ENCODE data around the gene NHS.

NHS gene

DNA sequence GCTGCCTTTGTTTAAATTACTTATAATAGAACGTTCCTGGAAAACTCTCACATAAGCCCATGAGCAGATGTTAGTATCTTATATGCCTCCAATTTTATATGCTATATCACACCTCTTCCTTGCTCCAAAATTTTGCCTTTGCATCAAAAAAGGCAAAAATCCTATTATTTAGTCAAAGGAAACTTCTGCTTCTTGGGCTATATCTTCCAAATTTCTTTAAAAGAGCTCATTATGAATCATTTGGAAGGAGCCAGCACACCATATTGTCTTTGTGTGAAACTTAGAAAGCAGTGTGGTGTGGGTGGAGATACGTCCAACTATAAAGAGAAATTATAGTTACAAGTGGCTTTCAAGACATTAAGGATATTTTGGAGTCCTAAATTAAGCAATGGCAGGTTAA is 35.7 kb downstream of the NHS start:
- in situ Hi-C loops (cut with MboI; ENCODE audit: low sequenced_read_pairs, unreplicated experiment), result no loop called here
- TF ChIP-seq, protein P1, sequence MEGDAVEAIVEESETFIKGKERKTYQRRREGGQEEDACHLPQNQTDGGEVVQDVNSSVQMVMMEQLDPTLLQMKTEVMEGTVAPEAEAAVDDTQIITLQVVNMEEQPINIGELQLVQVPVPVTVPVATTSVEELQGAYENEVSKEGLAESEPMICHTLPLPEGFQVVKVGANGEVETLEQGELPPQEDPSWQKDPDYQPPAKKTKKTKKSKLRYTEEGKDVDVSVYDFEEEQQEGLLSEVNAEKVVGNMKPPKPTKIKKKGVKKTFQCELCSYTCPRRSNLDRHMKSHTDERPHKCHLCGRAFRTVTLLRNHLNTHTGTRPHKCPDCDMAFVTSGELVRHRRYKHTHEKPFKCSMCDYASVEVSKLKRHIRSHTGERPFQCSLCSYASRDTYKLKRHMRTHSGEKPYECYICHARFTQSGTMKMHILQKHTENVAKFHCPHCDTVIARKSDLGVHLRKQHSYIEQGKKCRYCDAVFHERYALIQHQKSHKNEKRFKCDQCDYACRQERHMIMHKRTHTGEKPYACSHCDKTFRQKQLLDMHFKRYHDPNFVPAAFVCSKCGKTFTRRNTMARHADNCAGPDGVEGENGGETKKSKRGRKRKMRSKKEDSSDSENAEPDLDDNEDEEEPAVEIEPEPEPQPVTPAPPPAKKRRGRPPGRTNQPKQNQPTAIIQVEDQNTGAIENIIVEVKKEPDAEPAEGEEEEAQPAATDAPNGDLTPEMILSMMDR (IDR thresholded peaks at IDR 0.05; ENCODE audit: borderline replicate concordance, control extremely low read depth, extremely low read depth, insufficient read depth, missing control alignments), result no peak
- no peak for DNase-seq (ENCODE audit: low spot score)

DNA sequence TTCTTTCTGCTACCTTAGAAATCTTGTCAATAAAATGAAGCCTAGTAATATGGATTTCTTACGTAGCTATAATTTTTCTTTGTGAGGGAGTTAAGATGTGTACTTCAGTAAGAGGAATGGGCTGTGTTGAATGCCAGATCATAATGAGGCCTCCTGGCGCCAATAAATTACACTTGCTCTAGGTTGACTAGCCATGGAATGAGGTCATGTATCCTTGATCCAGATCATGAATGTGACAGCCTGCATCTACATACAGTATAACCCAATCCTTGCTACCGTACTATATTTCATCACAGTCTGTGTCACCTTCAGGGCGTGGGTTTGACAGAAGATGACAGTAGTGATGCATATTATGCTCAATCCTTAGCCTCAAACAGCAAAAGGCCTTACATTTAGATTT is 36.2 kb downstream of the NHS start:
- in situ Hi-C loops (cut with MboI; ENCODE audit: low sequenced_read_pairs, unreplicated experiment), result no loop called here
- TF ChIP-seq, protein P1 (IDR thresholded peaks at IDR 0.05; ENCODE audit: borderline replicate concordance, control extremely low read depth, extremely low read depth, insufficient read depth, missing control alignments), result no peak
- DNase-seq (ENCODE audit: low spot score), result no peak

DNA sequence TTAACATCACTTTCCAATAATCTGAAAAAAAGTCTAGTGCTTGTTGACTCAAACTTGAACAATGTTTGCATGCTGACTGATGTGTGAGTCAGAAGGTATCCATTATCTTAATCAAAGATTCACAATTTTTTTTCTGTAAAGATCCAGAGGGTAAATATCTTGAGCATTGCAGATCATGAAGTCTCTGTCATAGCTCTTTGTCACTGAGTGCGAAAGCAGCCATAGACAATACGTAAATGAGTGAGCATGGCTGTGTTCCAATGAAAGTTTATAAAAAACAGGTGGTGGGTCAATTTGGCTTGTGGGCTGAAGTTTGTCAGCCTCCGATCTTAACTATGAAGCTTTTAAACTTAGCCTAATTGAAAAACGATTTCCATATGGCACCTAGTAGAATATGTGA is 37.7 kb downstream of the NHS start:
- in situ Hi-C loops (cut with MboI; ENCODE audit: low sequenced_read_pairs, unreplicated experiment), result no loop called here

DNA sequence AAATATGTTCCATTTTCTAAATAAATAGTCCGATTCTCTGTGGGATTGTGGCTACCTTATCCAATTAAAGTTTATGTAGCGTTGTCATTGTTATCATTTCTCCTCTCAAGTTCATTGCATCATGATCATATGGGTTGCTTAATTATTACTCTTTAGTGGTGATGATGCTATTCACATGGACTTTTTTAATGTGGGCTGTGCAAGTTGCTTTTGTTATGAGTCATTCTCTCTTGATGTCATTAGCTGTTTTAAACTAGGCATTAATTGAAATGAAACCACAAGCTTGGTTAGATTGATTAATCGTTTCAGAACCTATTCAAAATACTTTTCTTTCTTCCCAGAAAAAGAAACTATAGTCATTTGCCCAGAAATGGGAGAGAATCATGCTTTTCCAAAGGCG is 38.2 kb downstream of the NHS start:
- no peak for DNase-seq (ENCODE audit: low spot score)
- in situ Hi-C loops (cut with MboI; ENCODE audit: low sequenced_read_pairs, unreplicated experiment), result no loop called here
- TF ChIP-seq, protein P1 (IDR thresholded peaks at IDR 0.05; ENCODE audit: borderline replicate concordance, control extremely low read depth, extremely low read depth, insufficient read depth, missing control alignments), result no peak

More for the DNA sequence above, 37.7 kb downstream of the NHS start:
- no peak for DNase-seq (ENCODE audit: low spot score)
- TF ChIP-seq, protein P1 (IDR thresholded peaks at IDR 0.05; ENCODE audit: borderline replicate concordance, control extremely low read depth, extremely low read depth, insufficient read depth, missing control alignments), result no peak

DNA sequence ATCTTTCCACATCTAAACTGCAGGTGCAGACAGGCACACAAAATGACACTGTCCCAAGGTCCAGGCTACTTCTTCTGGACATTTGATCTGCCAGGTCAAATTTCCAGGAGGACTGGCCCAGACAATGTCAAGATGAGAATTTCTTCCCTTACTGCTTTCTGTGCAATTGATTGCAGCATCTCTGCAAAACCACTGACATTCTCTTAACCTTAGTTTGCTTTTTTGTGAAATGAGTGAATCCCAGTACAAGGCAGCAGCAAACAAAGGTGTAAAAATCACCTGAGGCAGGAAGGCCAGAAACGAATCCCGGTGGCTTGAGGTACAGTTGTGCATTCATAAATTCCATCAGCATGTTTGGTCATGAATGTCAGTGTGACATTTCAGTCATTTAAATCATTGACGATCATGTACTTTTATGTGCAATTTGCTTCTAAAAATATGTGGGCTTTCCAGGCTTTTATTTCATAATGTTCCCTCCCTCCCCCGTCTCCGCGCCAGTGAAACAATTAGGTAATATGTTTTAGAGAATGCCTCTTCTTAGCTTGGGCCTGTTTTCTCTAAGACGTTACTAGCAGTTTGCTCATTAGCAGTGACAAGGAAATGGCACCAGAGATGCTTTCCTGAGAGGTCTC is 39.1 kb downstream of the NHS start:
- DNase-seq (ENCODE audit: low spot score), result no peak
- TF ChIP-seq, protein P1 (IDR thresholded peaks at IDR 0.05; ENCODE audit: borderline replicate concordance, control extremely low read depth, extremely low read depth, insufficient read depth, missing control alignments), result no peak
- in situ Hi-C loops (cut with MboI; ENCODE audit: low sequenced_read_pairs, unreplicated experiment), result no loop called here

DNA sequence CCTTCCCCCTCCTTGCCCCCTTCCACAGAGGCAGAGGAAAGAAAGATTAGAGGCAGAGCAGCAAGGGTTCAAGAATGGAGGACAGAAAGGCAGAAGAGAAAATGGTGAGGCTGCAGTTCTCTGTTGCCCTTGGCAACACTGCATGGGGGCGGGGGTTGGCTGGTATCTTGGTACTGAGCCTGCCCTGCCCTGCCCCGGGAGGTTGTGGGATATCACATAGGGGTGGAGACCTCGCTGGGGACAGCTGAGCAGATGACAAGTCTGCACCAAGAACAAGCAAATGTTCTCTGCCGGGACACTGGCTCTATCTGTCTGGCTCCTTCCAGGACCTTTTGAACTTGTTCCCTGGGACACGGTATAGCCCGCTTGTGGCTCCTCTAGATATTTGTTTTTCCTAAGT is 39.8 kb downstream of the NHS start:
- DNase-seq (ENCODE audit: low spot score), result no peak
- TF ChIP-seq, protein P1 (IDR thresholded peaks at IDR 0.05; ENCODE audit: borderline replicate concordance, control extremely low read depth, extremely low read depth, insufficient read depth, missing control alignments), result no peak
- in situ Hi-C loops (cut with MboI; ENCODE audit: low sequenced_read_pairs, unreplicated experiment), result no loop called here

All from GM13976 (cell line).